ENCODE results near the gene FGA.
A peak's percentile ranks its signal among the peaks of the same experiment; 100 is the strongest.

FGA gene

GRCh38 chr4:154583677-154584076 lies 6.9 kb downstream of the FGA start:
- intact Hi-C loops (cut with DNase I) = no loop called here

DNA sequence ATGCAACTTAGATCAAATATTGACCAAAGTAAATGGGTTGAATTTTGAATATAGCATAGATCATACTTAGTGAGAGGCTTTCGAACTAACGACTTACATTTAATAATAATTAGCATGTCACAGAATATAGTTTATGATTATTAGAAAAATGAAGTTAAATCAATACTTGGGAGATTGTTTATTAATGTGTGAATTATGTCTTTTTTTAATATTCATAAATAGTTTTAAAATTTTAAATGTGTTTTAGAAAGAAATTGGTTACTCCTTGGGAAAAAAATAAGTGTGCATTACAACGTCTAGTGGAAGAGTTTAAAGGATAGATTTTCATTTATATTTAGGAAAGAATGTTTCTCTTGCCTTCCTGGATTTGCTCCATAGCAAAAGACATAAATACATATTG lies 7.3 kb downstream of the FGA start:
- DNase-seq = no peak
- intact Hi-C loops (cut with DNase I) = no loop called here

More at GRCh38 chr4:154583677-154584076, 6.9 kb downstream of the FGA start:
- no peak for DNase-seq

GRCh38 chr4:154582723-154583122 lies 7.8 kb downstream of the FGA start:
- intact Hi-C loops (cut with DNase I) = no loop called here
- DNase-seq = no peak

DNA sequence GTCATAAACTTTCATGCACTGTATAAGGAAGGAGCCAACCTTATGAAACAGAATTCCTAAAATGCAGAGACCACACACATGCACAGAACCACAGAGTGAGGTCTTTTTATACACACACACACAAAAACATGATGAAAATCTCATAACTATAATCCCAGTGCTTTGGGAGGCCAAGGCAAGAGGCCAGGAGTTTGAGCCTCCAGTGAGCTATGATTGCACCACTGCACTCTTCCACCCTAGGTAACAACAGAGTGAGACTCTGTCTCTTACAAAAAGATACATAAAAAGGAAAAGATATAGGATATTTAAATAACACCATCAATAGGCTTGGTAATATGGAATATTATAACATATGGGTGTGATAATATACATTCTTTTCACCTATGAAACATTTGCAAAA lies 10.6 kb downstream of the FGA start:
- intact Hi-C loops (cut with DNase I) = no loop called here
- DNase-seq = no peak

- intact Hi-C loops (cut with DNase I) = no loop called here
- no peak for DNase-seq
Observed at GRCh38 chr4:154578919-154579318, 11.6 kb downstream of the FGA start.

- intact Hi-C loops (cut with DNase I) = no loop called here
- DNase-seq = no peak
Observed at GRCh38 chr4:154577324-154577723, 13.2 kb downstream of the FGA start.

DNA sequence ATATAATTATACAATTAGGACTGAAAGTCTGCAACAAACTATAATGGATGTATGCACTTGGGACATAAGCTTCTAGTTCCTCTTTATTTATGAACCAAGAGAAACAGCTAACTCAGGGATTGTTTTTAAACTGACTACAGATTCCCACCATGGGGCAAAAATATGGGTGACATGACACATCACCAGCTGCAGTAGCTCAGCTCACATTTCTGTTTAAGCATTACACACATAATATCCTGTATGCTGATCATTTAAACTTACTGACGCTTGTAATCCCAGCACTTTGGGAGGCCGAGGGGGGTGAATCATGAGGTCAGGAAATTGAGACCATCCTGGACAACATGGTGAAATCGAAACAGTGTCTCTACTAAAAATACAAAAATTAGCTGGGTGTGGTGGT lies 16.2 kb downstream of the FGA start:
- DNase-seq = no peak
- intact Hi-C loops (cut with DNase I) = no loop called here

DNA sequence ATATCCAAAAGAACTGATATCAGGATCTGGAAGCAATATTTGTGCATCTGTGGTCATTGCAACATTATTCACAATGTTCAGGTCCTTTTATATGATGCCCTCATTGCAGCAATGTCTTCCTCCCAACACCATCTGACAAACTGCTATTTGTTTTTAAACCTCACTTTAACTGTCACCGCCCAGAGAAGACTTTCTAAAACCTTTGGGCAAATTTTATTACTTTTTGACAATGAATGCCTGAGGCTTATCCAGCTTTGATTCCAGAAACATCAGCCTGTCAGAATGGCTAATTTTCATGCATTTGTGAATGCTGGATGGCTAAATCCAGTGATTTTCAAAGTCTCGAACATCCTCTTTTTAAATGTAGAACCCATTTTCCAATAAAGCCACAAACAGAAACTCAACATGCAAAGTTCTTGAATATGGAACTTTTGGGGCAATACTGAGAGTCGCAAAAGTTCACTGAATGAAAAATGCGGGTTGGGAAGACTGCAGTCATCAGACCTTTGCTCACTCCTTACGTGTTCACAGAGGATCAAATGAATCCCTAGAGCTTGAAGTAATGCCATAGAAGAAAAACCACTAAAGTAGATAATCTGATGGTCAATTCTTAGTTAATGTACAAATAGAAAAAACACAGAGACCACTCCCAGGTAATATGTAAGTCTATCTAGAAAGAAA lies 17.2 kb downstream of the FGA start:
- intact Hi-C loops (cut with DNase I) = no loop called here
- DNase-seq = no peak

DNA sequence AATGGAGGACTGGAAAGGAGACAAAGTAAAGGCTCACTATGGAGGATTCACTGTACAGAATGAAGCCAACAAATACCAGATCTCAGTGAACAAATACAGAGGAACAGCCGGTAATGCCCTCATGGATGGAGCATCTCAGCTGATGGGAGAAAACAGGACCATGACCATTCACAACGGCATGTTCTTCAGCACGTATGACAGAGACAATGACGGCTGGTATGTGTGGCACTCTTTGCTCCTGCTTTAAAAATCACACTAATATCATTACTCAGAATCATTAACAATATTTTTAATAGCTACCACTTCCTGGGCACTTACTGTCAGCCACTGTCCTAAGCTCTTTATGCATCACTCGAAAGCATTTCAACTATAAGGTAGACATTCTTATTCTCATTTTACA lies 21.0 kb downstream of the FGA start:
- no peak for DNase-seq
- intact Hi-C loops (cut with DNase I) = no loop called here

GRCh38 chr4:154569028-154569427 lies 21.5 kb downstream of the FGA start:
- intact Hi-C loops (cut with DNase I) = no loop called here
- no peak for DNase-seq

GRCh38 chr4:154566639-154567204 lies 23.8 kb downstream of the FGA start:
- intact Hi-C loops (cut with DNase I) = no loop called here
- no peak for DNase-seq

DNA sequence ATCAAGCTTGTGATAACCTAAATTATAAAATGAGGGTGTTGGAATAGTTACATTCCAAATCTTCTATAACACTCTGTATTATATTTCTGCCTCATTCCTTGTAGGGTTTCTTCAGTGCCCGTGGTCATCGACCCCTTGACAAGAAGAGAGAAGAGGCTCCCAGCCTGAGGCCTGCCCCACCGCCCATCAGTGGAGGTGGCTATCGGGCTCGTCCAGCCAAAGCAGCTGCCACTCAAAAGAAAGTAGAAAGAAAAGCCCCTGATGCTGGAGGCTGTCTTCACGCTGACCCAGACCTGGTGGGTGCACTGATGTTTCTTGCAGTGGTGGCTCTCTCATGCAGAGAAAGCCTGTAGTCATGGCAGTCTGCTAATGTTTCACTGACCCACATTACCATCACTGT lies 24.8 kb downstream of the FGA start:
- peak in 3 of 10 donors; percentile 53 to 66 (median 63) for DNase-seq
- intact Hi-C loops (cut with DNase I) = no loop called here

DNA sequence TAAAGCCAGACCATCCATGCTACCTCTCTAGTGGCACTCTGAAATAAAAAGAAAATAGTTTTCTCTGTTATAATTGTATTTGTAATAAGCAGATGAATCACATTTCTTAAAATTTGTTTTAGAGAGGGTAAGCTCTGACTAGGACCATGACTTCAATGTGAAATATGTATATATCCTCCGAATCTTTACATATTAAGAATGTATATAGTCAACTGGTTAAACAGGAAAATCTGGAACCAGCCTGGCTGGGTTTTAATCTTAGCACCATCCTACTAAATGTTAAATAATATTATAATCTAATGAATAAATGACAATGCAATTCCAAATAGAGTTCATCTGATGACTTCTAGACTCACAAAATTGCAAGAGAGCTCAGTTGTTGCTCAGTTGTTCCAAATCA lies 26.2 kb downstream of the FGA start:
- intact Hi-C loops (cut with DNase I) = no loop called here
- no peak for DNase-seq

DNA sequence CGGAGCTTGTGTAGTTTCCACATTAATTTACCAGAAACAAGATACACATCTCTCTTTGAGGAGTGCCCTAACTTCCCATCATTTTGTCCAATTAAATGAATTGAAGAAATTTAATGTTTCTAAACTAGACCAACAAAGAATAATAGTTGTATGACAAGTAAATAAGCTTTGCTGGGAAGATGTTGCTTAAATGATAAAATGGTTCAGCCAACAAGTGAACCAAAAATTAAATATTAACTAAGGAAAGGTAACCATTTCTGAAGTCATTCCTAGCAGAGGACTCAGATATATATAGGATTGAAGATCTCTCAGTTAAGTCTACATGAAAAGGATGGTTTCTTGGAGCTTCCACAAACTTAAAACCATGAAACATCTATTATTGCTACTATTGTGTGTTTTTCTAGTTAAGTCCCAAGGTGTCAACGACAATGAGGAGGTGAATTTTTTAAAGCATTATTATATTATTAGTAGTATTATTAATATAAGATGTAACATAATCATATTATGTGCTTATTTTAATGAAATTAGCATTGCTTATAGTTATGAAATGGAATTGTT lies 27.8 kb downstream of the FGA start, which contains the start of gene FGB:
TSS of gene FGB (plus strand) at position 315 of the 558 bp plus-strand sequence. CDS start at position 323, 8 bp downstream.
- intact Hi-C loops (cut with DNase I) = no loop called here
- no peak for DNase-seq

- intact Hi-C loops (cut with DNase I) = no loop called here
Observed at GRCh38 chr4:154560824-154561231, 29.7 kb downstream of the FGA start.

GRCh38 chr4:154560419-154560801 lies 30.1 kb downstream of the FGA start:
- intact Hi-C loops (cut with DNase I) = no loop called here
- DNase-seq = no peak

More at GRCh38 chr4:154560824-154561231, 29.7 kb downstream of the FGA start:
- no peak for DNase-seq

GRCh38 chr4:154559494-154560418 lies 30.8 kb downstream of the FGA start:
- intact Hi-C loops (cut with DNase I) = loop anchor here (10.0 kb wide), 1 partner anchor 215 kb away; no protein-coding TSS in a partner anchor
- no peak for DNase-seq

DNA sequence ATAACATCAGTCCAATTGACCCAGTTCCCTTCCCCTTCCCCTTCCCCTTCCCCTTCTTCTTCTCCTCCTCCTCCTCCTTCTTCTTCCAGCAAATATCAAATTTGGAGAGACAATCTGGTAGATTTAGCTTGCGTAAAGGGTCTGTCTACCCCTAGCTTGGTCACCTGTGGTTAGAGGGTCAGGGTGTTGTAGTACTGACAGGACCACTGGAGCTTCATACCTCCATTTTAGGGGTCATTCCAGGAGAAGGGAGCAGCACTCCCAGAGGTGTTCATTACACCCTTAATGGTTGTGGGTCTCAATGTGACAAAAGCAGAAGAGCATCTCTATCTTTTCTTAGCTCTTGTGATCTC lies 31.4 kb downstream of the FGA start:
- intact Hi-C loops (cut with DNase I) = loop anchor here (10.0 kb wide), 1 partner anchor 216 kb away; no protein-coding TSS in a partner anchor
- no peak for DNase-seq

DNA sequence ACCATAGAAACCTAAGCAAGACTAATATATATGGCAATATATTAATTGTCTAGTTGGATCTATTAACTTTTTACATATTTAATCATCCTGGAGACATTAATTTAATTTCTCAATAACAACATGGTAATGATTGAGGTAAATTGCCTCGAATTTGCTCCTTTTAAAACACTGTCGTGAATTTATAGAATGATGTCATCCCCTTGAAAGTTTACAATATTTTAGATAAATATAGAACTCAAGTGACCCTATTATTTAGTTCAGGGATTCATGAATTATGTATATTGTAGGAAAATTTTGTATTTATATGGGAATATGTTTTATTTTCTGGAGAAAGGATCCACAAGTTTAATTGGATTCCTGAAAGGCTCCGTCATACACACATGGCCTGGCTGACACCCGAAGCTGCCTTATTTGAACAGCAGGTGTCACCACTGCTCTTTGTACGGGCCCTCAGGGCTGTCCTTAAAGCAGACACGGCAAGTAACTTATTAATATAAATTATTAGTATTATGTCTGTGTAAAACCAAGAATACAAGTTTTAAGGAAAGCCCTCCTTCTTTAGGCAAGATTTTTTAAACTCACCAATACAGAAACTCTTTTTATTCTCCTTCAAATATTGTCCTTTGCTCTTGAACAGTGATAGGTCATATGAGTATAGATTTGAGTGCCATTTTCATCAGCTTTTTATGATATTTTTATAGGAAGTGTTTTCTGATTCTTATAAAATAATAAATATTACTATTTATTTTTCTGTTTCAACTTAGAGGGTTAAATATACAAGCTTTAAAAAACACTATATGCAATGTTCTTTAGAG lies 38.5 kb downstream of the FGA start:
- intact Hi-C loops (cut with DNase I) = loop anchor here (1.0 to 10.0 kb wide), 3 partner anchors 66 to 820 kb away; no protein-coding TSS in a partner anchor
- DNase-seq = peak; percentile 51 to 96 (median 75)

Data from posterior cingulate gyrus (tissue), 11 donors.